Tibial nerve (tissue), 4 donors: ENCODE results near the gene HSPA6.
"Not testable (repeated sequence)": the region's sequence is repeated elsewhere in the genome, so short reads cannot be mapped to it uniquely, and the experiment has no call there.

Experiments used
- EP300 ChIP-seq, 2 donors: sonication (generic); formaldehyde crosslinking; IDR thresholded peaks; one replicate each; pipeline ENCODE4 v1.6.1; 2017; ENCODE audit warnings: antibody characterized with exemption in 2 of 2, mild to moderate bottlenecking in 1 of 2
- POLR2A ChIP-seq, 2 donors: fragments of 450-650 bp; IDR thresholded peaks; one replicate each; pipeline ENCODE4 v1.6.1; 2017; ENCODE audit warnings: antibody characterized with exemption in 2 of 2, mild to moderate bottlenecking in 2 of 2, moderate library complexity in 2 of 2
- TF ChIP-seq, protein P1 (sequence below), 5 experiments: fragments of 200-600 bp in 3 of 5; fragments of 450-650 bp in 2 of 5; sonication (generic) in 3 of 5; IDR thresholded peaks; one replicate each; pipeline ENCODE4 v1.5.1; 2016 to 2019; ENCODE audit warnings: antibody characterized with exemption in 5 of 5, mild to moderate bottlenecking in 3 of 5, moderate library complexity in 2 of 5

- TF ChIP-seq, protein P1, sequence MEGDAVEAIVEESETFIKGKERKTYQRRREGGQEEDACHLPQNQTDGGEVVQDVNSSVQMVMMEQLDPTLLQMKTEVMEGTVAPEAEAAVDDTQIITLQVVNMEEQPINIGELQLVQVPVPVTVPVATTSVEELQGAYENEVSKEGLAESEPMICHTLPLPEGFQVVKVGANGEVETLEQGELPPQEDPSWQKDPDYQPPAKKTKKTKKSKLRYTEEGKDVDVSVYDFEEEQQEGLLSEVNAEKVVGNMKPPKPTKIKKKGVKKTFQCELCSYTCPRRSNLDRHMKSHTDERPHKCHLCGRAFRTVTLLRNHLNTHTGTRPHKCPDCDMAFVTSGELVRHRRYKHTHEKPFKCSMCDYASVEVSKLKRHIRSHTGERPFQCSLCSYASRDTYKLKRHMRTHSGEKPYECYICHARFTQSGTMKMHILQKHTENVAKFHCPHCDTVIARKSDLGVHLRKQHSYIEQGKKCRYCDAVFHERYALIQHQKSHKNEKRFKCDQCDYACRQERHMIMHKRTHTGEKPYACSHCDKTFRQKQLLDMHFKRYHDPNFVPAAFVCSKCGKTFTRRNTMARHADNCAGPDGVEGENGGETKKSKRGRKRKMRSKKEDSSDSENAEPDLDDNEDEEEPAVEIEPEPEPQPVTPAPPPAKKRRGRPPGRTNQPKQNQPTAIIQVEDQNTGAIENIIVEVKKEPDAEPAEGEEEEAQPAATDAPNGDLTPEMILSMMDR (IDR thresholded peaks at IDR 0.05) = not testable (repeated sequence)
- TF ChIP-seq POLR2A, EP300 (IDR thresholded peaks at IDR 0.05): not testable (repeated sequence)
Measured at GRCh38 chr1:161543125-161543524, 18.8 kb downstream of the HSPA6 start.
